ENCODE results near the gene CD4.

The CD4 gene

DNA sequence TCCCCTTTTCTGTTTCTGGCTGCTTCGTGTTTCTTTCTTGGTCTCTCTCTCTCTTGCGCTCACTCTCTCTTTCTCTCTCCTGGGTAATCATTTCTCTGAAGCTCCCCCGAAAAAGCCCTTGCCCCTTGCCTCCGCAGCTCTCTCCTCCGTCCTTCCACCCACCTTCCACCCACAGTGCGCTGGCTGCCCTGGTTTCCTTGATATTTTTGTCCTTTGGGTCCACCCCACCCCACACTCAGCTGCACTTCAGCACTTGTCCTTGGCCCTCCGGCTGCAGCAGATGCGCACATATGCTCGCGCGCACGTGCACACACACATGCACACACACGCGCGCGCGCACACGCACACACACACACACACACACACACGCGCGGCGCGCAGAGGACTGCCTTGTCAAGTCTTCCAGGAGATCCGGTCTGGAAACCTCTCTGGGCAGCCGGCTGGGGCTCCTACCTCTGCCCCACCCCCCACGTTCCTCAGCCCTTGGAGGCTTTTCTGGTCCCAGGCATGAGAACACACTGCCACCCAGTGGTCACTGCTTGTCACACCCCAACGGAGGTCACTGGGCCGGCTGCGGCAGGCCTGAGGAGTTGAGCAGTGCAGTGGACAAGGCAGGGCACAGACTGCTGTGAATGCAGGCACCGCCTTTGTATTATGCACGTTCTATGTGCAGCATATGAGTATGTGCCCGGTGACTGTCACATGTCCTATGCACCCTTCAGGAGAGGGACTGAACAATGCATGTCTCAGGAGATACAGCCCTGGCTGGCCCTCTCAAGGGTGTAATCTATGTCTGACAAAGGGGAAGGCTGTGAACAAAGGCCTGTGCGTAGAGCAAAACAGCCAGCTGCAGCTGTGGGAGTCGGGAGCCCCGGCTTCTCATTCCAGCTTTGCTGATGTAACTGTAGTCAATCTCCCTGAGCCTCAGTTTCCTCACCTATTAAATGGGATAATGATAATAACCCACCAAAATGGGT lies 10.5 kb upstream of the CD4 start:
- peak; percentile 77 for DNase-seq (ENCODE audit: low read depth)

DNA sequence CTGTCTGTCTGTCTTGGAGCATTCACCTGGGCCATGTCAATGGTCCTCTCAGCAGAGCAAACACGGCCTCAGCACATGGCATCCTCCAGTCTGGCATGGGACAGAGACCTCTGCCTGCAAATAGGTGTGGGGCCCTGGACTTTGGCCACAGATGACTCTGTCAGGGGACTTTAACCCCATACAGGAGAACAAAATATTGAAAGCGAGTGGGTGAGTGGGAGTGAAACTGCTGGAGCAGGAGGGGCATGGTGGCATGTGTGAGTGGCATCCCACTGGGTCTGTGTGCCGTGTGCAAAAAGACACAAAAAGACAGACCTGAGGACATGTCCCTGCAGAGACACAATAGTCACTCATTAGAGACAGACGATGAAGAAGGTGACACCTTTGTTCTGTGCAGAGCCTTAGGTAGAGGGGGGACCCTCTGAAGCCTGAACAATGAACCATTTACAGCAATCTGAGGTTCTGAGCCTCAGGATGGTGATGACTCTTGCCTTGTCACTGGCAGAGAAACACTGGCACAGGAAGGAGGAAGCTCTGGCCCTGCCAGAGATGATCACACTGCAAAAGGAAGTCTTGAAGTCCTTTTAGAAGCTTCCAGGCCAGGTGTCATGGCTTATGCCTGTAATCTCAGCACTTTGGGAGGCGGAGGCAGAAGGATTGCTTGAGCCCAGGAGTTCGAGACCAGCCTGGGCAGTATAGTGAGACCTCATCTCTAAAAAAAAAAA lies 9.5 kb upstream of the CD4 start:
- no peak for DNase-seq (ENCODE audit: low read depth)

GRCh38 chr12:6780573-6780972 lies 8.8 kb upstream of the CD4 start:
- DNase-seq (ENCODE audit: low read depth) = no peak

- no peak for DNase-seq (ENCODE audit: low read depth)
These were observed 7.2 kb upstream of the CD4 start for GRCh38 chr12:6782119-6782518.

- DNase-seq (ENCODE audit: low read depth) = no peak
These were observed 6.3 kb upstream of the CD4 start for GRCh38 chr12:6782850-6783566.

DNA sequence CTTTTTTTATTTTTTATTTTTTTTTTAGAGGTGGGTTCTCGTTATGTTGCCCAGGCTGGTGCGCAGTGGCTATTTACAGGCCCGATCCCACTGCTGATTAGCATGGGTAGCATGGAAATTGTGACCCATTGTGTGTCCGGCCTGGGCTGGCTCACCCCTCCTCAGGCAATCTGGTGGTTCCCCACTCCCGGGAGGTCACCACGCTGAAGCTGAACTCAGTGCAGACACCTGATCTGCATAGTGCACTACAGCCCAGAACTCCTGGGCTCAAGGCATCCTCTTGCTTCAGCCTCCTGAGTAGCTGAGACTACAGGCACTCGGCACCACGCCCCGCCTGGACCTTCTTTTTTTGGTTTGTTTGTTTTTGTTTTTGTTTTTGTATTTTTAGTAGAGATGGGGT lies 5.5 kb upstream of the CD4 start:
- DNase-seq (ENCODE audit: low read depth) = no peak

DNA sequence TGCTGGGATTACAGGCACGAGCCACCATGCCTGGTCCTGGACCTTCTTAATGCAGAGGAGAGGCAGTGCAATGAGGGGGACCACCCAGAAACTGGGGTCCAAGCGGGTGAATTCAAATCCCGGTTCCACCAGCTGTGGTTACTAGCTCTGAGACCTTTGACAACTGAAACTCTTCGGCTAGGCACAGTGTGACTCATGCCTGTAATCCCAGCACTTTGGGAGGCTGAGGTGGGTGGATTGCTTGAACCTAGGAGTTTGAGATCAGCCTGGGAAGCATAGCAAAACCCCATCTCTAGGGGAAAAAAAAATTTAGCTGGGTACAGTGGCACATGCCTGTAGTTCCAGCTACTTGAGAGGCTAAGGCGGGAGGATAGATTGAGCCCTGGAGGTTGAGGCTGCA lies 5.0 kb upstream of the CD4 start:
- DNase-seq (ENCODE audit: low read depth) = no peak

- no peak for DNase-seq (ENCODE audit: low read depth)
These were observed 4.6 kb upstream of the CD4 start for GRCh38 chr12:6784761-6785160.

DNA sequence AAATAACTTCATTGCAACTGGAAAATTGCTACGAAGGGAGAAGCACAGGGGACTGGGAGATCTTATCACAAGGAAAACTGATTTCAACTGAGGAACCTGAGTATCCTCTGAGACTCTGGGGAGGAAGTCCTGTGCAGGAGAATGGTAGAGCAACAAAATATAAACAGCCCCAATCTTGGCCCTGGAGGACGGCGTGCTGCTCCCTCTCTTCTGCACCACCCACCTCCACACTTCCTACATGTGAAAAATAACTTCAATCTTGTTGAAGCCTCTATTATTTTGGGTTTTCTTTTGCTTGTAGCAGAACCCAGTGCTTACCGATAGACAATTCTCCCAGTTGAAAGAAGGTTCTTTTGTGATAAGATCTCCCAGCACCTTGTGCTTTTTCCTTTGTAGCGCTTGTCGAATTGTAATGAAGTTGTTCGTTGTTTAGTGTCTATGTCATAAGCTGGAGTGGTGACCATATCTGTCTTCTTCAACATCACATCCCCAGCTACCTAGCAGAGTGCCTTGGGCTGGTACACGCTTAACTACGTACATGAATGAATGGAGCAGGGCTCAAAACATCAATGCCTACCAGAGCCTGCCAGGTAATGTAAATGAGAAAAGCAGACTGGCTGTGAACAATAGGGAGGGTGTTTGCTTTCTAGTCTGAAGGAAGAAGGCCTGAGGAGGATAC lies 2.8 kb upstream of the CD4 start:
- no peak for DNase-seq (ENCODE audit: low read depth)

DNA sequence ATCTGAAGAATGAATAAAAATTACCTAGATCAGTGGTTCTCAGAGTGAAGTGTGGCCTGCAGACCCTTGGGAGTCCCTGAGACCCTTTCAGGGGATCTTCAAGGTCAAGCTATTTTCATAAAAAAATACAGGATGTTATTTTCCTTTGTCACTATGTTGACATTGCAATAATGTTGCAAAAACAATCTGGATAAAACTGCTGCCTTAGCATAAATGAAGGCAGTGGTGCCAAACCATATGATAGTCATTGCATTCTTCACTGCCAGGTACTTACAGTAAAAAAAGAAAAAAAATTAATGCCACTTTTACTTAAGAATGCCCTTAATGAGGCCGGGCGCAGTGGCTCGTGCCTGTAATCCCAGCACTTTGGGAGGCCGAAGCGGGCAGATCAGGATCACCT lies 2.0 kb upstream of the CD4 start:
- DNase-seq (ENCODE audit: low read depth) = no peak

- no peak for DNase-seq (ENCODE audit: low read depth)
These were observed 1.3 kb downstream of the CD4 start for GRCh38 chr12:6790496-6791150.

DNA sequence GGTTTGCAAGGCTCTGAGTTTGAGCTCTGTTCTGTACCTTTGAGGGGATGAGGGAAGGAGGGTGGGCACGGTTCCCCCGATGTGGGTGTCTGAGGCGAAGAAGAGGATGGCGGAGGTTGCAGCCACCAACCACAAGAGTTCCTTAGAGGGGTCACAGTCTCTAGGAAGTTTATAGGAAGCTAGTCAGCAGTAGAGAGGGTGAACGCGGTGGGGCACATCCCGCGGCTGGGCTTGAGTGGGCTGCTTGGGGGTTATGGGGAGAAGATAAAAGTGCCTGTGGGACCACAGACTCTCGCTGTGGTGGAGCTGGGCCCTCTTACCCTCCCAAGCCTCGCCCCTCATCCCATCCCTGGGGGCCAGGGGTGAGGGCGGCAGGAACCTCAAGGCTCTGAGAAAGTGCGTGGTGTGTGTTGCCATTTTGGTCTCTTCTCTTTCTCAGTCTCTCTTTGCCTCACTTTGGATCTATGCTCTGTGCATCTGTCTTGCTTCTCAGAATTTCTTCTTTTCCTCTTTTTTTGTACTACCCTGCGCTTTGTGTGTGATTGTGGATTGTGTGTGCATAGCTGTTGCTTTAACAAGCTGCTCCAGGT lies 2.7 kb downstream of the CD4 start:
- no peak for DNase-seq (ENCODE audit: low read depth)

DNA sequence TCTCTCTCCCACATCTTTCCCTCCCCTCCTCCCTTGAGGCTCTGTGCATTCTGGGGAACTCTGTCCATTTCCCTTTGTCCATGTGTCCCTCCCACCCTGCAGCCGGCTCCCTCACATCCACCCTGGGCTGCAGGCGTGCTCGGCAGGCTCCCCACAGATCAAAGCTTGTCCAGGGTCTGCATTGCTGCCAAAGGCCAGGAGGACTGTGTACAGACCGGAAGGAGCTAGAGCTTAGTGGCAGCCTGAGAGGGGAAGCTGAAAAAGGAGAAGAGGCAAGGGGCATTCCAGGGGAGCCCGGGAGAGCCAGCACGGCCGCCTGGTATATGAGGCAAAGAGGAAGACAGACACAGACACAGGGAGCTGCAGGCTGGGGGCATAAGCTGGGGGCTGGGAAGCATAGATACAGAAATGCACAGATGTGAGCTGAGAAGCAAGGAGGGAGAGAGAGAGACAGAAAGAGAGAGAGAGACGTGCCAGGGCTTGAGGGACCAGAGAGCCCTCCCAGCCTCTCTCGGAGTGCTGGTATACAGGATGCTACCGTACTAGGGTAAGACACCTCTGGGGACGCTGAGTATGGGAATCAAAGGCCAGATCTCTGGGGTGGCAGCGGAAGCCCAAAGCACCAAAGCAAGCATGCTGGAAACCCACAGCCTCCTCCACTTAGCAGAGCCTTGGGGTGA lies 3.3 kb downstream of the CD4 start:
- DNase-seq (ENCODE audit: low read depth) = no peak

- DNase-seq (ENCODE audit: low read depth) = no peak
These were observed 5.8 kb downstream of the CD4 start for GRCh38 chr12:6795088-6795487.

- DNase-seq (ENCODE audit: low read depth) = no peak
These were observed 7.2 kb downstream of the CD4 start for GRCh38 chr12:6796576-6796975.

- DNase-seq (ENCODE audit: low read depth) = no peak
These were observed 9.8 kb downstream of the CD4 start for GRCh38 chr12:6799147-6799546.

- DNase-seq (ENCODE audit: low read depth) = no peak
These were observed 17.8 kb downstream of the CD4 start for GRCh38 chr12:6807170-6807569.

DNA sequence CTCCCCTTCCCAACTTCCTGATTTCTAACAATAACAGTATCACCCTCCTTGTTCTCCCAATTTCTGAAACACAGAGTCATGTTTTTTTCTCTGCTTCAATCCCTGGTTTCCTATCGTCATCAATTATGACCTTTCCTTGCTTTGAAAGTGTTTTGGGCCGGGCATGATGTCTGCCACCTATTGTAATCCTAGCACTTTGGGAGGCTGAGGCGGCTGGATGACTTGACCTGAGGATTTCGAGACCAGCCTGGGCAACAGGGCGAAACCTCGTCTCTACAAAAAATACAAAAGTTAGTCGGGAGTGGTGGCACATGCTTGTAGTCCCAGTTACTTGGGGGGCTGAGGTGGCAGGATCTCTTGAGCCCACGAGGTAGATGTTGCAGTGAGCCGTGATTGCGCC lies 19.7 kb downstream of the CD4 start:
- DNase-seq (ENCODE audit: low read depth) = no peak

- DNase-seq (ENCODE audit: low read depth) = no peak
These were observed 21.4 kb downstream of the CD4 start for GRCh38 chr12:6810758-6811157.

DNA sequence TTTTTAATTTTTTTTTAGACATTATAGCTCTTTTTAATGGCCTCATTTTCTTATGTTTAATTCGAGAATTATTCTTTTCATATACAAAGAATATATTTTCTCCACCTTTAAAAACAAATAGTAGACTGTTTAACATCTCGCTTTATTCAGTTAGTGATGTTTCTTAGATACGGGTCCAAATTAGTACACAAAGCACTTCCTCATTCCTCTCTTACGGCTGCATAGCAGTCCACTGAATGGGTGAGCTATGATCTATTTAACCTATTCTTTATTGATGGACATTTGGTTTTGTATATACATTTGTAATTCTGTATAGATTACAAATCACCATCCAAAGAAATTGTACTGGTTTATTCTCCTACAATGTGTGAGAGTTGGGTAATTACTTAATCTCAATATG lies 24.0 kb downstream of the CD4 start:
- no peak for DNase-seq (ENCODE audit: low read depth)

GRCh38 chr12:6816598-6816997 lies 27.3 kb downstream of the CD4 start:
- DNase-seq (ENCODE audit: low read depth) = no peak

All from activated T-helper 1 cell treated with Interleukin-2 at 50 U/mL for 16 hours (primary cell).